ENCODE measurements around the gene RASAL2. TPM values are rescaled to one million over a fixed set of nuclear protein-coding genes. Genes with fewer than 3 reads are reported as not detected.

RASAL2 gene
- total RNA-seq, 5 donors from 2014 or later (not counting 1 experiment from before 2014, with no cell fraction given): 0.05 to 0.19 (median 0.11) TPM; not detected in 1

DNA sequence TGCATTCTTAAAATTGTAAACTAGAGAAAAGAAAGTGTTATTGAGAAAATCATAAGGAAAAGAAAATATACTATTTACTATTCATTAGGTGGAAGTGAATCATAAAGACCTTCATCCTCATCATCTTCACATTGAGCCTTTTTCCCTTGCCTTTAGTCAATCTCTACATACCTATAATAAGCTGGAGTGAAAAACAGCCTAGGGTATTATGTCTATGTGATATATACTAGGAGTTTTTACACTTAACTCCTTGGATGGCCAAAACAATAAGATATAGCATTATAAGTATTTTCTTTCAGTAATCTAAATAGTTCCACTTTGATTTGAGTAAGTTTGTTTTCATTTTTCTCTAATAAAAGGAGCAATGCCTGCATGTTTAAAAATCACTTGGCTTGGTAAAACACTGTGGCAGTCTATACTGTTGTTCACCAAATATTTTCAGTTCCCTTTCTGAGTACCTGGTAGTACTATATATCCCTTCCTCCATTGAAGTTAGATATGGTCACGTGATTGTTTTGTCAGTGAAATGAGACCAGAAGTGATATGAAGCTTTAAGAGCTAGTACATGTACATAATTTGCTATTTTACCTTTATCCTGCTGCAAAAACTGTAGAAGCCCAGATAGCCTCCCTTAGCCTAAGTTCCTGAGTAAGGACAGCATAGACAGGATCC lies 324.5 kb downstream of the RASAL2 start:
- Mint-ChIP-seq H3K4me1 (no peaks in the 10 kb centered on the region), H3K27me3 (no peaks in the 10 kb centered on the region), H3K4me3 (no peak overlapping the region), H3K9me3 (peaks cover 3 to 10% (median 10%) of the 10 kb centered on the region in 3 donors), H3K27ac (no peak overlapping the region), H3K36me3 (no peaks in the 10 kb centered on the region)
- DNase-seq (no peak), ATAC-seq (replicated peaks in 1 of 4) (no peak)
- Histone ChIP-seq H3K4me3 (ENCODE audit: control insufficient read depth in 1 of 2, extremely low read depth in 1 of 2, low read length in 1 of 2) (no peak overlapping the region), H3K4me1 (ENCODE audit: control insufficient read depth in 1 of 2, extremely low read depth in 1 of 2, insufficient read depth in 2 of 2, low read length in 2 of 2) (no peaks in the 10 kb centered on the region), H3K36me3 (ENCODE audit: control insufficient read depth in 2 of 2, extremely low read depth in 1 of 2, insufficient read depth in 1 of 2, low read length in 1 of 2) (no peaks in the 10 kb centered on the region), H3K27me3 (replicated peaks in 1 of 2; ENCODE audit: control insufficient read depth in 2 of 2, extremely low read depth in 1 of 2, insufficient read depth in 2 of 2, low read length in 1 of 2) (no peaks in the 10 kb centered on the region), H3K9me3 (no peaks in the 10 kb centered on the region), H3K27ac (ENCODE audit: low read length) (no peak overlapping the region)
- ChIA-PET CTCF (no interaction called here), POLR2A (no interaction called here)
- WGBS (ENCODE audit: insufficient coverage): no CpG with 5 or more reads among the region's 1 CpG

DNA sequence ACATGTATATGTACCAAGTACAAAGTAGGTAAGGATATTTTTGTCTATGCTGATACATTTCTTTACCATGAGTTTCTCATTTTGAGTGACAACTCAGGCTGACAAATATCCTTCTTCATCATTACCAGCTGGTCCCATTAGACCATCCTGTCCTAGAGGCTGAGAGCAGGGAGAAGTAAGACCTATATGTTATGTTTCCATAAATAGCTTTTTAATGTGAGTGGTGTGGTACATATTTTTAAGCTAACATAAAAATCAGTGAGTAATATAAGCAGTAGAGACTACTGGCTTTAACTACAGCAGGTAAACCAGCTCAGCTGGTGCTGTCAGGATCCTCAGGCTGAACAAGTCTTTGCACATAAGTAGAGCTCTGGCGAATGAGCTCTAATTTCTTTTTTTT lies 340.5 kb downstream of the RASAL2 start:
- no CpG with 5 or more reads among the region's 1 CpG for WGBS (ENCODE audit: insufficient coverage)
- H3K27ac ChIP-seq (ENCODE audit: low read length): no peak overlapping the region
- DNase-seq: no peak
- no peak for ATAC-seq (replicated peaks in 1 of 4)
- H3K4me3 Mint-ChIP-seq: no peak overlapping the region
- H3K4me3 ChIP-seq (ENCODE audit: control insufficient read depth in 1 of 2, extremely low read depth in 1 of 2, low read length in 1 of 2): no peak overlapping the region
- no peaks in the 10 kb centered on the region for H3K9me3 ChIP-seq
- POLR2A ChIA-PET: no interaction called here
- H3K4me1 ChIP-seq (ENCODE audit: control insufficient read depth in 1 of 2, extremely low read depth in 1 of 2, insufficient read depth in 2 of 2, low read length in 2 of 2): no peaks in the 10 kb centered on the region
- H3K27me3 Mint-ChIP-seq: peaks cover 0 to 12% of the 10 kb centered on the region in 2 donors
- H3K9me3 Mint-ChIP-seq: no peaks in the 10 kb centered on the region
- H3K36me3 ChIP-seq (ENCODE audit: control insufficient read depth in 2 of 2, extremely low read depth in 1 of 2, insufficient read depth in 1 of 2, low read length in 1 of 2): no peaks in the 10 kb centered on the region
- H3K27ac Mint-ChIP-seq: no peak overlapping the region
- CTCF ChIA-PET: no interaction called here
- H3K4me1 Mint-ChIP-seq: no peaks in the 10 kb centered on the region
- no peaks in the 10 kb centered on the region for H3K27me3 ChIP-seq (replicated peaks in 1 of 2; ENCODE audit: control insufficient read depth in 2 of 2, extremely low read depth in 1 of 2, insufficient read depth in 2 of 2, low read length in 1 of 2)
- no peaks in the 10 kb centered on the region for H3K36me3 Mint-ChIP-seq

DNA sequence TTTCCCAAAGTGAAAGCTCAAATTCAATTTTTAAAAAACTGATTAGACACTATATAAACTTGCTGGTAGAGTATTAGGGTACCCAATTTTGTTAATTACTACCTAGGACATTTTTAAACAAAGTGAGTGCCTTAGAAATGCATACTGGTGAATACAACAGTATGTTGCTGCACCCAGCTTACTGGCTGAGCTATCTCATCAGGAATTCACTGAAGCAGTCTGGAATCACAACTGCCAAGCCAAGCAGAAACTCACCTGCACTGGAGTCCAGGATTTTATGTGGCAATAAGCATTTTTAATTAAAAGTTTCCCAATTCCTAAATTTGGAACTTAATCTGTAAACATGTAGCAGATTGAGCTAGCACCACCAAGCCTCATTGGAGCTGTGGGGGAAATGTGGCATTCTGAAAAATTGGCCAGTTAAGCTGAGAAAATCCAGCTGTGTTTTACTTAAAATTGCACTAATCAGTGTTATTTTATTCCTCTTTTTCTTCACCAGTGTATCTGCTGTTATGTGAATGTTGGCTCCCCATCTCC lies 341.1 kb downstream of the RASAL2 start:
- CTCF ChIA-PET: no interaction called here
- no peaks in the 10 kb centered on the region for H3K4me1 Mint-ChIP-seq
- H3K4me3 Mint-ChIP-seq: no peak overlapping the region

DNA sequence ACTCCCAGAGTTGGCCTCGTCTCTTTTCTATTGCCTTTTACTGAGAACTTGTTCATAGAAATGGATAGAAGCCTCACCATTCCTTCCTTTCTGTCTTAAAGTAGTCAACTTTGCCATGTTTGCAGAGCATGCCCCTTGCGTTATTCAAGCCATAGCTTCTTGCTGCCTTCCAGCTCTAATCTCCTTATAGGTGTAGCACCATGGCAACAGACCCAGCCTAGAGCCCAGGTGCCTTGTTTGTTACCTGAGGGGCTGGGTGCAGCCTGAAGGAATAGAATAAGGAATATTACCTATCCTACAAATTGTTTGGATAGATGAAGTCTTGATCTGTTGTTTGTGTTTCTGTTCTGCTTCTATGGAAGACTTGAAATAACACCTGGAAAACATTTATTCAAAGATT lies 343.0 kb downstream of the RASAL2 start:
- Histone ChIP-seq H3K27ac (ENCODE audit: low read length) (no peak overlapping the region), H3K9me3 (no peaks in the 10 kb centered on the region), H3K36me3 (ENCODE audit: control insufficient read depth in 2 of 2, extremely low read depth in 1 of 2, insufficient read depth in 1 of 2, low read length in 1 of 2) (no peaks in the 10 kb centered on the region), H3K4me3 (ENCODE audit: control insufficient read depth in 1 of 2, extremely low read depth in 1 of 2, low read length in 1 of 2) (no peak overlapping the region), H3K4me1 (ENCODE audit: control insufficient read depth in 1 of 2, extremely low read depth in 1 of 2, insufficient read depth in 2 of 2, low read length in 2 of 2) (no peaks in the 10 kb centered on the region), H3K27me3 (replicated peaks in 1 of 2; ENCODE audit: control insufficient read depth in 2 of 2, extremely low read depth in 1 of 2, insufficient read depth in 2 of 2, low read length in 1 of 2) (no peaks in the 10 kb centered on the region)
- Mint-ChIP-seq H3K27me3 (peaks cover 3 to 21% of the 10 kb centered on the region in 2 donors), H3K27ac (no peak overlapping the region), H3K4me1 (no peaks in the 10 kb centered on the region), H3K9me3 (peaks cover 0 to 5% (median 0%) of the 10 kb centered on the region in 3 donors), H3K4me3 (no peak overlapping the region), H3K36me3 (no peaks in the 10 kb centered on the region)
- no peak for ATAC-seq (replicated peaks in 1 of 4)
- POLR2A ChIA-PET: no interaction called here
- no peak for DNase-seq
- WGBS (ENCODE audit: insufficient coverage): no CpG with 5 or more reads among the region's 2 CpGs
- CTCF ChIA-PET: no interaction called here

More for the DNA sequence above, 341.1 kb downstream of the RASAL2 start:
- Mint-ChIP-seq H3K27ac (no peak overlapping the region), H3K36me3 (no peaks in the 10 kb centered on the region), H3K27me3 (peaks cover 0 to 16% of the 10 kb centered on the region in 2 donors), H3K9me3 (no peaks in the 10 kb centered on the region)
- DNase-seq: no peak
- H3K9me3 ChIP-seq: no peaks in the 10 kb centered on the region
- no peak overlapping the region for H3K27ac ChIP-seq (ENCODE audit: low read length)
- ATAC-seq (replicated peaks in 1 of 4): no peak
- H3K4me3 ChIP-seq (ENCODE audit: control insufficient read depth in 1 of 2, extremely low read depth in 1 of 2, low read length in 1 of 2): no peak overlapping the region
- H3K4me1 ChIP-seq (ENCODE audit: control insufficient read depth in 1 of 2, extremely low read depth in 1 of 2, insufficient read depth in 2 of 2, low read length in 2 of 2): no peaks in the 10 kb centered on the region
- POLR2A ChIA-PET: no interaction called here
- H3K27me3 ChIP-seq (replicated peaks in 1 of 2; ENCODE audit: control insufficient read depth in 2 of 2, extremely low read depth in 1 of 2, insufficient read depth in 2 of 2, low read length in 1 of 2): no peaks in the 10 kb centered on the region
- H3K36me3 ChIP-seq (ENCODE audit: control insufficient read depth in 2 of 2, extremely low read depth in 1 of 2, insufficient read depth in 1 of 2, low read length in 1 of 2): no peaks in the 10 kb centered on the region

DNA sequence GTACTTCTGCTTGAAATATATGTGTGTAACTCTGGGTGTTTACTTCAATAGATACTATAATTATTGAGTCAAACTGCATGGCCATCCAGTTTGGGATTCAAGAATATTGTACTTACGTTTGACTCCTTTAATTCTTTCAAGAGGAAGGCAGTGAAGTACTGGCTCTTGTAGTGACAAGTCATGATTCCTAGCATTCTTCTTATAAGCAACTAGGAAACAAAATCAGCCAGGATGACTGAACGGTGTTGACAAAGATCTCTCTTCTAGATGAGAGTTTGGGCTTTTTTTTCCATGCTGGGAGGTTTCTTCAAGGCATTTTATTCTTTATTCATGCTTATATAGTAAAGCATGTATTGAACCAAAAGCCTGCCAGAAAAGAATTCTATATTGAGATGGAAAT lies 344.5 kb downstream of the RASAL2 start:
- WGBS (ENCODE audit: insufficient coverage): no CpG with 5 or more reads among the region's 2 CpGs
- POLR2A ChIA-PET: no interaction called here

DNA sequence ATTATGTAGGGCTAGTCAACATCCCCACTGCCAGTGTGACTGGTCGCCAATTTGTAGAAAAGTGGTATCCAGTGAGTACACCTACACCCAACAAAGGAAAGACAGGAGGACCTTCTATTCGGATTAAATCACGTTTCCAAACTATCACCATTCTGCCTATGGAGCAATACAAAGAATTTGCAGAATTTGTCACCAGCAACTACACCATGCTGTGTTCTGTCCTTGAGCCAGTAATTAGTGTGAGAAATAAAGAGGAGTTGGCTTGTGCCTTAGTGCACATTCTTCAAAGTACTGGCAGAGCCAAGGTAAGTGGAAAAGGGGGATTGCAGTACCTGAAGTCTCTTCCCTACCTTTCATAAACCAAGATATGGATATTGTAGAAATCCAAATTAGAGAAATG lies 349.0 kb downstream of the RASAL2 start:
- H3K27ac Mint-ChIP-seq: no peak overlapping the region
- H3K9me3 Mint-ChIP-seq: peaks cover 0 to 5% (median 0%) of the 10 kb centered on the region in 3 donors
- ATAC-seq (replicated peaks in 1 of 4) (no peak), DNase-seq (no peak)
- H3K4me3 ChIP-seq (ENCODE audit: control insufficient read depth in 1 of 2, extremely low read depth in 1 of 2, low read length in 1 of 2): no peak overlapping the region
- H3K4me1 ChIP-seq (ENCODE audit: control insufficient read depth in 1 of 2, extremely low read depth in 1 of 2, insufficient read depth in 2 of 2, low read length in 2 of 2): no peaks in the 10 kb centered on the region
- H3K27me3 Mint-ChIP-seq: peaks cover 11 to 24% of the 10 kb centered on the region in 2 donors
- ChIA-PET POLR2A (no interaction called here), CTCF (no interaction called here)
- H3K36me3 ChIP-seq (ENCODE audit: control insufficient read depth in 2 of 2, extremely low read depth in 1 of 2, insufficient read depth in 1 of 2, low read length in 1 of 2): no peaks in the 10 kb centered on the region
- no peak overlapping the region for H3K27ac ChIP-seq (ENCODE audit: low read length)
- no peaks in the 10 kb centered on the region for H3K27me3 ChIP-seq (replicated peaks in 1 of 2; ENCODE audit: control insufficient read depth in 2 of 2, extremely low read depth in 1 of 2, insufficient read depth in 2 of 2, low read length in 1 of 2)
- H3K9me3 ChIP-seq: no peaks in the 10 kb centered on the region
- no peak overlapping the region for H3K4me3 Mint-ChIP-seq
- no peaks in the 10 kb centered on the region for H3K4me1 Mint-ChIP-seq
- H3K36me3 Mint-ChIP-seq: no peaks in the 10 kb centered on the region
- no CpG with 5 or more reads among the region's 3 CpGs for WGBS (ENCODE audit: insufficient coverage)

More for the DNA sequence above, 344.5 kb downstream of the RASAL2 start:
- no peak for ATAC-seq (replicated peaks in 1 of 4)
- Histone ChIP-seq H3K36me3 (ENCODE audit: control insufficient read depth in 2 of 2, extremely low read depth in 1 of 2, insufficient read depth in 1 of 2, low read length in 1 of 2) (no peaks in the 10 kb centered on the region), H3K4me1 (ENCODE audit: control insufficient read depth in 1 of 2, extremely low read depth in 1 of 2, insufficient read depth in 2 of 2, low read length in 2 of 2) (no peaks in the 10 kb centered on the region), H3K4me3 (ENCODE audit: control insufficient read depth in 1 of 2, extremely low read depth in 1 of 2, low read length in 1 of 2) (no peak overlapping the region), H3K9me3 (no peaks in the 10 kb centered on the region), H3K27ac (ENCODE audit: low read length) (no peak overlapping the region), H3K27me3 (replicated peaks in 1 of 2; ENCODE audit: control insufficient read depth in 2 of 2, extremely low read depth in 1 of 2, insufficient read depth in 2 of 2, low read length in 1 of 2) (no peaks in the 10 kb centered on the region)
- CTCF ChIA-PET: no interaction called here
- H3K36me3 Mint-ChIP-seq: no peaks in the 10 kb centered on the region
- H3K27me3 Mint-ChIP-seq: peaks cover 9 to 30% of the 10 kb centered on the region in 2 donors
- H3K9me3 Mint-ChIP-seq: peaks cover 0 to 5% (median 0%) of the 10 kb centered on the region in 3 donors
- H3K27ac Mint-ChIP-seq: no peak overlapping the region
- no peak for DNase-seq
- no peaks in the 10 kb centered on the region for H3K4me1 Mint-ChIP-seq
- no peak overlapping the region for H3K4me3 Mint-ChIP-seq

Measured in T-cell (primary cell).